ENCODE measurements around the gene CD247. TPM values are rescaled to one million over a fixed set of nuclear protein-coding genes. Genes with fewer than 3 reads are reported as not detected.

Gene CD247
- total RNA-seq, 2 donors from 2014 or later: 2.6 to 4.9 TPM

GRCh38 chr1:167423684-167424619 is 94.4 kb downstream of the CD247 start:
- H3K4me3 ChIP-seq: no peak overlapping the region
- H3K27me3 ChIP-seq: no peaks in the 10 kb centered on the region
- TF ChIP-seq CTCF (IDR thresholded peaks at IDR 0.05): no peak
- intact Hi-C loops (cut with DNase I): no loop called here
- H3K4me1 ChIP-seq: no peaks in the 10 kb centered on the region
- DNase-seq: no peak
- no peaks in the 10 kb centered on the region for H3K36me3 ChIP-seq
- H3K9ac ChIP-seq (ENCODE audit: low read depth in 2 of 2, low read length in 2 of 2): no peak overlapping the region
- no peaks in the 10 kb centered on the region for H3K9me3 ChIP-seq
- H3K27ac ChIP-seq: no peak overlapping the region

- intact Hi-C loops (cut with DNase I): no loop called here
- H3K27ac ChIP-seq: no peak overlapping the region
- H3K36me3 ChIP-seq: no peaks in the 10 kb centered on the region
- H3K4me1 ChIP-seq: no peaks in the 10 kb centered on the region
- H3K4me3 ChIP-seq: no peak overlapping the region
- H3K9ac ChIP-seq (ENCODE audit: low read depth in 2 of 2, low read length in 2 of 2): no peak overlapping the region
- TF ChIP-seq CTCF (IDR thresholded peaks at IDR 0.05): no peak
- H3K9me3 ChIP-seq: no peaks in the 10 kb centered on the region
- no peak for DNase-seq
- no peaks in the 10 kb centered on the region for H3K27me3 ChIP-seq
These were observed 97.8 kb downstream of the CD247 start for GRCh38 chr1:167420510-167420909.

GRCh38 chr1:167419245-167419644 is 99.1 kb downstream of the CD247 start:
- no peak for DNase-seq
- no peak overlapping the region for H3K4me3 ChIP-seq
- TF ChIP-seq CTCF (IDR thresholded peaks at IDR 0.05): no peak
- no peaks in the 10 kb centered on the region for H3K9me3 ChIP-seq
- no peaks in the 10 kb centered on the region for H3K4me1 ChIP-seq
- H3K36me3 ChIP-seq: no peaks in the 10 kb centered on the region
- H3K27me3 ChIP-seq: no peaks in the 10 kb centered on the region
- no peak overlapping the region for H3K27ac ChIP-seq
- intact Hi-C loops (cut with DNase I): no loop called here
- no peak overlapping the region for H3K9ac ChIP-seq (ENCODE audit: low read depth in 2 of 2, low read length in 2 of 2)

DNA sequence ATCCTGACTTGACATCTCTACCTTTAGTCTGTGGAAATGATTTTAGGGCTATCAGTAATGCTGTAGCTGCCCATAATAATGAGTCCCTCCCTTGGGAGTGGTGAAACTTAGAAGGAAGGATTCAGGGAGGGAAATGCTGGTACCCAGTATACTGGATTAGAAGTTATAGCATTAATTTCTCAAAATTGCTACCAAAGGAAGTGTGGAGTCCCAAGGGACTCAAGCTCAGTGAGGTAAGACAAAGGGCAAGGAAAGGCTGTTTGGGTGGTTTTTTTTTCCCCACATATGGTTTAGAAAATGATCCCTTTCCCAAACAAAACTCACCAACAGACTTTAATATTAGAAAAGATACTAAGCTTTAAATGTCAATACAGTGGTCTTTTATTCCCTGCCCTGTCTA is 99.9 kb downstream of the CD247 start:
- H3K9ac ChIP-seq (ENCODE audit: low read depth in 2 of 2, low read length in 2 of 2): no peak overlapping the region
- H3K27ac ChIP-seq: no peak overlapping the region
- no peak for TF ChIP-seq CTCF (IDR thresholded peaks at IDR 0.05)
- DNase-seq: no peak
- H3K27me3 ChIP-seq: no peaks in the 10 kb centered on the region
- no peaks in the 10 kb centered on the region for H3K4me1 ChIP-seq
- H3K4me3 ChIP-seq: no peak overlapping the region
- intact Hi-C loops (cut with DNase I): no loop called here
- no peaks in the 10 kb centered on the region for H3K9me3 ChIP-seq
- no peaks in the 10 kb centered on the region for H3K36me3 ChIP-seq

DNA sequence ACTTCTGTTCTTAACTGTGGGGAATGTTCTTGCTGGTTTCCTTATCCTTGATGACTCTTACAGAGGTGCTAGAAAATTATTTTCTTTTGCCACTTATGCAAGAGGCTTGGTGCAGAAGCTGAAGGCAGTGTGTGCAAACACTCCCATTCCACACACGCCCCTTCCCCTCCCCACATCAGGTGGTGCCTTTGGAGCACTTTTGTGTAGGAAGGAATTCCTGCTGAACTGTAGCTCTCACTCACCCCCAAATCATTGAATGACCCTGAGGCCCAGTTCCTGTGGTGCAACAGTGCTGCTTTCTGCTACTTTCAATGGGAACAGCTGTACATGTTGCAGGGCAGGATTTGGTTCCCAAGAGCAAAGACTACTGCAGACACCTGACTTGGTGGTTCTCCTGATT is 101.8 kb downstream of the CD247 start:
- Histone ChIP-seq H3K9me3 (no peaks in the 10 kb centered on the region), H3K4me3 (no peak overlapping the region), H3K27ac (no peak overlapping the region), H3K36me3 (no peaks in the 10 kb centered on the region), H3K27me3 (no peaks in the 10 kb centered on the region), H3K9ac (ENCODE audit: low read depth in 2 of 2, low read length in 2 of 2) (no peak overlapping the region), H3K4me1 (no peaks in the 10 kb centered on the region)
- DNase-seq: no peak
- intact Hi-C loops (cut with DNase I): no loop called here
- TF ChIP-seq CTCF (IDR thresholded peaks at IDR 0.05): no peak

Measured in colonic mucosa (tissue), 4 donors.